HG02623 (cell line): Measurements from ENCODE around the gene CUTA.
"Not testable (repeated sequence)": the region's sequence is repeated elsewhere in the genome, so short reads cannot be mapped to it uniquely, and the experiment has no call there.

Experiments used
- ATAC-seq: cut with Tn5 transposase; IDR thresholded peaks from one replicate; pipeline ENCODE4 v1.9.1; 2021; ENCODE audit warnings: moderate library complexity; ENCODE audit not compliant: unreplicated experiment

CUTA gene

GRCh38 chr6:33407132-33407718 lies 10.7 kb downstream of the CUTA start:
- ATAC-seq: no peak

- ATAC-seq: no peak
Measured at GRCh38 chr6:33406126-33406525, 11.8 kb downstream of the CUTA start.

GRCh38 chr6:33405386-33405940 lies 12.4 kb downstream of the CUTA start:
- no peak for ATAC-seq

- ATAC-seq: no peak
Measured at GRCh38 chr6:33404884-33405283, 13.0 kb downstream of the CUTA start.

GRCh38 chr6:33399881-33400280 lies 18.0 kb downstream of the CUTA start:
- ATAC-seq: not testable (repeated sequence)

- ATAC-seq: not testable (repeated sequence)
Measured at GRCh38 chr6:33398601-33399000, 19.3 kb downstream of the CUTA start.

- no peak for ATAC-seq
Measured at GRCh38 chr6:33397541-33397940, 20.4 kb downstream of the CUTA start.

GRCh38 chr6:33392979-33393378 lies 24.9 kb downstream of the CUTA start:
- no peak for ATAC-seq

- ATAC-seq: no peak
Measured at GRCh38 chr6:33392595-33392948, 25.3 kb downstream of the CUTA start.

GRCh38 chr6:33391922-33392594 lies 25.8 kb downstream of the CUTA start:
- ATAC-seq: peak; percentile 3

GRCh38 chr6:33391278-33391921 lies 26.5 kb downstream of the CUTA start, which contains the start of gene KIFC1:
Gene KIFC1 (plus strand): TSS chr6:33391823. CDS start chr6:33391986, 163 bp downstream.
- peak; percentile 90 for ATAC-seq

- no peak for ATAC-seq
Measured at GRCh38 chr6:33390767-33391277, 27.1 kb downstream of the CUTA start.

- no peak for ATAC-seq
Measured at GRCh38 chr6:33390173-33390572, 27.7 kb downstream of the CUTA start.

- ATAC-seq: no peak
Measured at GRCh38 chr6:33384581-33385020, 33.3 kb downstream of the CUTA start.

- no peak for ATAC-seq
Measured at GRCh38 chr6:33383427-33384185, 34.3 kb downstream of the CUTA start.

- ATAC-seq: no peak
Measured at GRCh38 chr6:33380272-33380981, 37.5 kb downstream of the CUTA start.

- not testable (repeated sequence) for ATAC-seq
Measured at GRCh38 chr6:33379184-33379583, 38.7 kb downstream of the CUTA start.

- no peak for ATAC-seq
Measured at GRCh38 chr6:33377171-33377570, 40.7 kb downstream of the CUTA start.

- ATAC-seq: no peak
Measured at GRCh38 chr6:33375143-33375671, 42.7 kb downstream of the CUTA start.
